Measurements from ENCODE around the gene CDC6.

CDC6 gene

GRCh38 chr17:40312131-40312731 lies 24.6 kb downstream of the CDC6 start:
- DNase-seq (ENCODE audit: low spot score), result no peak

GRCh38 chr17:40312893-40313667 lies 25.4 kb downstream of the CDC6 start:
- no peak for DNase-seq (ENCODE audit: low spot score)

- DNase-seq (ENCODE audit: low spot score), result no peak
Observed at GRCh38 chr17:40313668-40314583, 26.2 kb downstream of the CDC6 start.

GRCh38 chr17:40314584-40314956 lies 26.9 kb downstream of the CDC6 start:
- DNase-seq (ENCODE audit: low spot score), result peak; percentile 88

- DNase-seq (ENCODE audit: low spot score), result no peak
Observed at GRCh38 chr17:40315206-40315605, 27.5 kb downstream of the CDC6 start.

- no peak for DNase-seq (ENCODE audit: low spot score)
Observed at GRCh38 chr17:40315678-40316570, 28.2 kb downstream of the CDC6 start.

- no peak for DNase-seq (ENCODE audit: low spot score)
Observed at GRCh38 chr17:40316571-40317344, 29.1 kb downstream of the CDC6 start.

- DNase-seq (ENCODE audit: low spot score), result peak; percentile 59
Observed at GRCh38 chr17:40317345-40317873, 29.7 kb downstream of the CDC6 start.

GRCh38 chr17:40317880-40318829 lies 30.5 kb downstream of the CDC6 start:
- peak; percentile 93 for DNase-seq (ENCODE audit: low spot score)

GRCh38 chr17:40318830-40319391 lies 31.2 kb downstream of the CDC6 start:
- DNase-seq (ENCODE audit: low spot score), result no peak

- peak; percentile 66 for DNase-seq (ENCODE audit: low spot score)
Observed at GRCh38 chr17:40319651-40320540, 32.2 kb downstream of the CDC6 start.

- no peak for DNase-seq (ENCODE audit: low spot score)
Observed at GRCh38 chr17:40320756-40321523, 33.3 kb downstream of the CDC6 start.

GRCh38 chr17:40321524-40321929 lies 33.8 kb downstream of the CDC6 start:
- no peak for DNase-seq (ENCODE audit: low spot score)

- DNase-seq (ENCODE audit: low spot score), result no peak
Observed at GRCh38 chr17:40321961-40322357, 34.3 kb downstream of the CDC6 start.

- peak; percentile 90 for DNase-seq (ENCODE audit: low spot score)
Observed at GRCh38 chr17:40322358-40323315, 35.0 kb downstream of the CDC6 start.
